Duodenal mucosa (tissue), 2 donors: ENCODE results near the gene MIS18BP1.

Experiments
- H3K27ac ChIP-seq: one replicate; pipeline ENCODE4 v1.7.0; 2013; ENCODE audit warnings: low read depth, low read length
- H3K27me3 ChIP-seq, 2 donors: one replicate each; pipeline ENCODE4 v1.7.0; 2013; ENCODE audit warnings: low read length in 2 of 2, control low read depth in 1 of 2; ENCODE audit not compliant: insufficient read depth in 2 of 2, control insufficient read depth in 1 of 2
- H3K36me3 ChIP-seq, 2 donors: one replicate each; pipeline ENCODE4 v1.7.0; 2013; ENCODE audit warnings: low read length in 2 of 2, control low read depth in 1 of 2; ENCODE audit not compliant: insufficient read depth in 2 of 2, control insufficient read depth in 1 of 2
- H3K4me1 ChIP-seq, 2 donors: one replicate each; pipeline ENCODE4 v1.7.0; 2013; ENCODE audit warnings: low read length in 2 of 2, control low read depth in 1 of 2; ENCODE audit not compliant: insufficient read depth in 2 of 2, control insufficient read depth in 1 of 2
- H3K4me3 ChIP-seq, 2 donors: one replicate each; pipeline ENCODE4 v1.7.0; 2013; ENCODE audit warnings: low read length in 2 of 2, low read depth in 1 of 2
- H3K9ac ChIP-seq, 2 donors: one replicate each; pipeline ENCODE4 v1.7.0; 2013; ENCODE audit warnings: low read length in 2 of 2, low read depth in 1 of 2
- H3K9me3 ChIP-seq, 2 donors: one replicate each; pipeline ENCODE4 v1.7.0; 2013; ENCODE audit warnings: low read length in 2 of 2, control low read depth in 1 of 2; ENCODE audit not compliant: control insufficient read depth in 1 of 2

Gene MIS18BP1

GRCh38 chr14:45169906-45170305 lies 83.1 kb downstream of the MIS18BP1 start:
- Histone ChIP-seq H3K36me3 (peaks cover 0 to 13% of the 10 kb centered on the region in 2 donors), H3K27ac (no peak overlapping the region), H3K4me3 (no peak overlapping the region), H3K27me3 (no peaks in the 10 kb centered on the region), H3K4me1 (no peaks in the 10 kb centered on the region), H3K9me3 (no peaks in the 10 kb centered on the region), H3K9ac (no peak overlapping the region)

- Histone ChIP-seq H3K9ac (no peak overlapping the region), H3K27ac (no peak overlapping the region), H3K36me3 (no peaks in the 10 kb centered on the region), H3K9me3 (no peaks in the 10 kb centered on the region), H3K27me3 (no peaks in the 10 kb centered on the region), H3K4me3 (no peak overlapping the region), H3K4me1 (no peaks in the 10 kb centered on the region)
These were observed 96.9 kb downstream of the MIS18BP1 start for GRCh38 chr14:45156067-45156466.
